KOPT-K1 (cell line): Measurements from ENCODE around the gene GMPPB.

ENCODE experiments used
- H3K27ac ChIP-seq: fragments of 200-600 bp; sonication (generic); 2 replicates; pipeline ENCODE4 v1.5.1; 2016; ENCODE audit warnings: antibody characterized with exemption, mild to moderate bottlenecking, low read depth, low read length; ENCODE audit not compliant: poor library complexity, severe bottlenecking
- H3K36me3 ChIP-seq: fragments of 200-600 bp; sonication (generic); 2 replicates; pipeline ENCODE4 v1.5.1; 2017; ENCODE audit warnings: antibody characterized with exemption, mild to moderate bottlenecking, low read length, moderate library complexity; ENCODE audit not compliant: insufficient read depth
- H3K9me3 ChIP-seq: fragments of 200-600 bp; sonication (generic); 2 replicates; pipeline ENCODE4 v1.5.1; 2017; ENCODE audit warnings: antibody characterized with exemption, low read length, mild to moderate bottlenecking; ENCODE audit not compliant: insufficient read depth, poor library complexity, severe bottlenecking

GMPPB gene

GRCh38 chr3:49747792-49748480 is 24.2 kb upstream of the GMPPB start:
- H3K27ac ChIP-seq: no peak overlapping the region
- no peaks in the 10 kb centered on the region for H3K9me3 ChIP-seq
- H3K36me3 ChIP-seq: peaks cover 54% of the 10 kb centered on the region

GRCh38 chr3:49745986-49746385 is 22.2 kb upstream of the GMPPB start:
- Histone ChIP-seq H3K36me3 (peaks cover 63% of the 10 kb centered on the region), H3K9me3 (no peaks in the 10 kb centered on the region)

GRCh38 chr3:49740427-49740826 is 16.7 kb upstream of the GMPPB start:
- Histone ChIP-seq H3K27ac (no peak overlapping the region), H3K9me3 (no peaks in the 10 kb centered on the region), H3K36me3 (peaks cover 61% of the 10 kb centered on the region)

More at GRCh38 chr3:49745986-49746385, 22.2 kb upstream of the GMPPB start:
- H3K27ac ChIP-seq: no peak overlapping the region

GRCh38 chr3:49738067-49738713 is 14.4 kb upstream of the GMPPB start:
- Histone ChIP-seq H3K36me3 (peaks cover 65% of the 10 kb centered on the region), H3K9me3 (no peaks in the 10 kb centered on the region), H3K27ac (no peak overlapping the region)

- no peak overlapping the region for H3K27ac ChIP-seq
- no peaks in the 10 kb centered on the region for H3K9me3 ChIP-seq
- H3K36me3 ChIP-seq: peaks cover 87% of the 10 kb centered on the region
These were observed 11.0 kb upstream of the GMPPB start for GRCh38 chr3:49734752-49735151.

DNA sequence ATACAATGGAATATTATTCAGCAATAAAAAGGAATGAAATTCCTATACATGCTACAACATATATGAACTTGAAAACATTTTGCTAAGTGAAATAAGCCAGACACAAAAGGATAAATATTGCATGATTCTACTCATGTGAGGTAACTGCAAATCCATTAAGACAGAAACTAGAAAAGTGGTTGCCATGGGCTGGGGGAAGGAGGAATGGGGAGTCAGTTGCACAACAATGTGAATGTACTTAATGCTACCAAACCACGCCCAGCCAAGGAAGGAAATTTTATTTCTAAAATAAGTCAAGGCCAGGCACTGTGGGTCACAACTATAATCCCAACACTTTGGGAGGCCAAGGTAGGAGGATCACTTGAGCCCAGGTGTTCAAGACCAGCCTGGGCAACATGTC is 9.8 kb upstream of the GMPPB start:
- H3K27ac ChIP-seq: no peak overlapping the region
- peaks cover 86% of the 10 kb centered on the region for H3K36me3 ChIP-seq
- H3K9me3 ChIP-seq: no peaks in the 10 kb centered on the region

GRCh38 chr3:49732597-49732996 is 8.8 kb upstream of the GMPPB start:
- Histone ChIP-seq H3K36me3 (peaks cover 86% of the 10 kb centered on the region), H3K9me3 (no peaks in the 10 kb centered on the region), H3K27ac (no peak overlapping the region)

GRCh38 chr3:49729966-49730609 is 6.3 kb upstream of the GMPPB start:
- peaks cover 89% of the 10 kb centered on the region for H3K36me3 ChIP-seq
- H3K9me3 ChIP-seq: no peaks in the 10 kb centered on the region

DNA sequence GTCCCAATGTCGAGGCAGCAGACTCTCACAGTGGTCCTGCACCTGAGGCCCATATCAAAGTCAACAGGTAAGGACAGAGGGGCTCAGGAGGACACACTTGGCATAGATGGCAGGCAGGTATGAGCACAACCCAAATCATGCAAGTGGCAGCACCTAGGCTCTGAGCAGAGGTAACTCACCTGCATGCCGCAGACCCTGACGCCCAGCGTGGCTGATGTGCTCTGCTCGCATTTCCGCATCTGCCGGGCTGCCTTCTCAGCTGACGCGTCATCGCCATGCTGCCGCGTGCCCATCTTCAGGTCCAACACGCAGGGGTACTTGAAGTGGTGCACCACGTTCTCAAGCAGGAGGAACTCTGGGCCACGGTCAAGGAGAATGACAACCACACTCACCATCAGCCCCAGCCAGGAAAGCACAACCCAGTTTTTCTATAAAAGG is 4.2 kb upstream of the GMPPB start:
- Histone ChIP-seq H3K9me3 (no peaks in the 10 kb centered on the region), H3K36me3 (peaks cover 72% of the 10 kb centered on the region), H3K27ac (no peak overlapping the region)

More at GRCh38 chr3:49729966-49730609, 6.3 kb upstream of the GMPPB start:
- H3K27ac ChIP-seq: no peak overlapping the region

GRCh38 chr3:49727154-49727923 is 3.6 kb upstream of the GMPPB start:
- Histone ChIP-seq H3K27ac (no peak overlapping the region), H3K36me3 (peaks cover 72% of the 10 kb centered on the region), H3K9me3 (no peaks in the 10 kb centered on the region)

DNA sequence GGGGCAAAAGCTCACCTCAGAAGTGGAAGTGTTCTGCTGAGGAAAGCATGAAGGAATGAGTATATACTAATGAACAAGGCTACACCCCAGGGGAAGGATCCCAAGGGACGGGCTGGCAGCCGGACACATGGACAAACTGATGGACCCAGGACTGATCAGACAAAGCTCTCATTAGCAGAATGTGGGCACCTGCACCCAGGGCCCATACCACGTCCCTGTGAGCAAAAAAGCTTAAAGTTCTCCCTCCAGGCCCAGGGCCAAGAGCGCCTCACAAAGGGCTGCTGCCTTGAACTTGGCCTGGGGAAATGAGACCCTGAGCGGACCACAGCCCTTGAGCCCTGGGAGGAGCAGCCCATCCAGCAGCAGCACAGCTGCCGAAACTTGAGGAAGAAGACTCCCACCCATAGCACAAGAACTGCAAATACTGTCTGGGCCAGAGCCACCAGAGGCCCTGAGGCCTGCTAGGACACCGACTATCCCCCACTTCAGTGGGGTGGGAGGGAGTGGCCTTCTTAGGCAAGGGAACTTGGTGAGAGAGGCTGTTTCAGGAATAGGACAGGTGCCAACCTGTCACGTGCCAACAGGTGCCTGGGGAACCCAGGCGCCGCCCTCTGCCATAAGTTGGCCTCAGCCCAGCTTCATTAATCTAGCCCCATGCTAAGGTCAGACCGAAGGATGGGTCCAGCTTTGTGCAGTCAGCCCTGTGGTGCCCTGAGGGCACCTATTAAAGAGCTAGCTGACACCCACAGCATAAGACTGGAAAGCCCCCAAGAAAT is 2.3 kb upstream of the GMPPB start:
- H3K36me3 ChIP-seq: peaks cover 72% of the 10 kb centered on the region
- H3K27ac ChIP-seq: no peak overlapping the region
- no peaks in the 10 kb centered on the region for H3K9me3 ChIP-seq

DNA sequence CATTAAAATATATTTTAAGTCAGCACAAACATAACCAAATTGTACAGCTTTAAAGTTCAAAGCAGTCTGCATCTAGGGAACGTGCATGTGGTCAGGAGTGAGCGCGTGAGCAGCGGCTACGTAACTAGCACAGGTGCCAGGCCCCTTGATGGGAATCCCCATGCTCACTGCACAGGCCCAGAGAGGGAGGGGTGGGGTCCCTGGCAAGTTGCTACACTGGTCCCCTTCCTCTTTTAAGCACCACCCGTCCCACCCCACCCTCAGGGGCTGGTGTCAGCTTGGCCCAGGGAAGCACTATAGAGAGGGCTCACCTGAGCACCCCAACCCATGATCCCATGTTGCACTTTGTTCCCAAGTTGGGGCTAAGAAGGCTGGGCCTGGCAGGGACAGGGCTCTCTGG is 835 bp upstream of the GMPPB start:
- Histone ChIP-seq H3K36me3 (peaks cover 74% of the 10 kb centered on the region), H3K27ac (peak overlapping the region; percentile 79)

GRCh38 chr3:49723296-49723627 is 489 bp downstream of the GMPPB start:
- H3K9me3 ChIP-seq: no peaks in the 10 kb centered on the region
- peaks cover 80% of the 10 kb centered on the region for H3K36me3 ChIP-seq
- peak overlapping the region; percentile 79 for H3K27ac ChIP-seq

More for the DNA sequence above, 835 bp upstream of the GMPPB start:
- no peaks in the 10 kb centered on the region for H3K9me3 ChIP-seq

DNA sequence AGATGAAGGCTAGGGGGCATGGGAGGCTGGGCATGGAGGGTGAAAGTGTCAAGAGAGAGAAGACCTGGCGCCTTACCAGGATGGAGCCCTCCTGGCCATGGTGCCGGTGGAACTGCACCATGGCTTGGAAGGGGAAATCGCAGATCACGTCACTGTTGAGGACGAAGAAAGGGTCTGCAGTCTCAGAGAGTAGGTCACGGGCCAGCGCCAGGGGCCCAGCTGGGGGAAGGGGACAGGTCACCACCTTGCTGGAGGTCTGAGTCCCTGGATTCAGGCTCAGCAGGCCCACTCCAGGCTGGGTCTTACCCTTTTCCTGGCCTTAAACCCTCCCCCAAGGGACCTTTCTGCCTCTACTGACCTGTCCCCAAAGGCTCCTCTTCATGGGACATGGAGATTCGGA is 855 bp downstream of the GMPPB start:
- no peaks in the 10 kb centered on the region for H3K9me3 ChIP-seq
- peak overlapping the region; percentile 79 for H3K27ac ChIP-seq
- peaks cover 80% of the 10 kb centered on the region for H3K36me3 ChIP-seq
